ENCODE data around the gene SLC1A5.
A peak's percentile ranks its signal among the peaks of the same experiment; 100 is the strongest.
"Not testable (repeated sequence)": the region's sequence is repeated elsewhere in the genome, so short reads cannot be mapped to it uniquely, and the experiment has no call there.

SLC1A5 gene

GRCh38 chr19:46766569-46767317 lies 21.7 kb downstream of the SLC1A5 start:
- peak; percentile 66 to 69 for DNase-seq

GRCh38 chr19:46764817-46765291 lies 23.5 kb downstream of the SLC1A5 start:
- no peak for DNase-seq

GRCh38 chr19:46762245-46762890 lies 26.0 kb downstream of the SLC1A5 start:
- DNase-seq = no peak

GRCh38 chr19:46761418-46761831 lies 27.0 kb downstream of the SLC1A5 start:
- no peak for DNase-seq

GRCh38 chr19:46760897-46761296 lies 27.5 kb downstream of the SLC1A5 start:
- DNase-seq = not testable (repeated sequence)

GRCh38 chr19:46760363-46760762 lies 28.0 kb downstream of the SLC1A5 start:
- no peak for DNase-seq

- no peak for DNase-seq
Observed at GRCh38 chr19:46759817-46760333, 28.5 kb downstream of the SLC1A5 start.

GRCh38 chr19:46759206-46759605 lies 29.2 kb downstream of the SLC1A5 start:
- DNase-seq = no peak

- no peak for DNase-seq
Observed at GRCh38 chr19:46756544-46756888, 31.9 kb downstream of the SLC1A5 start.

- DNase-seq = no peak
Observed at GRCh38 chr19:46755853-46756543, 32.4 kb downstream of the SLC1A5 start.

GRCh38 chr19:46755077-46755852 lies 33.1 kb downstream of the SLC1A5 start:
- DNase-seq = no peak

GRCh38 chr19:46753420-46754155 lies 34.8 kb downstream of the SLC1A5 start:
- DNase-seq = peak; percentile 73 to 75

GRCh38 chr19:46748325-46749109 lies 39.9 kb downstream of the SLC1A5 start:
- DNase-seq = peak; percentile 74 to 79

GRCh38 chr19:46746281-46747057 lies 41.9 kb downstream of the SLC1A5 start, which contains the start of gene STRN4:
TSS of gene STRN4 (minus strand) at chr19:46746450. CDS start at chr19:46746430, 20 bp downstream.
- peak; percentile 61 to 68 for DNase-seq

- peak in 1 of 2 donors; percentile 31 for DNase-seq
Observed at GRCh38 chr19:46745521-46746280, 42.7 kb downstream of the SLC1A5 start, which contains the start of gene FKRP. TSS of gene FKRP (plus strand) at chr19:46746057. CDS start at chr19:46755451, 9,394 bp downstream.

GRCh38 chr19:46745030-46745429 lies 43.4 kb downstream of the SLC1A5 start:
- DNase-seq = no peak

- DNase-seq = no peak
Observed at GRCh38 chr19:46744005-46744691, 44.2 kb downstream of the SLC1A5 start.

GRCh38 chr19:46742926-46743480 lies 45.4 kb downstream of the SLC1A5 start:
- DNase-seq = no peak
